PC-3 (cell line): ENCODE data around the gene LIMS4. TPM values are rescaled to one million over a fixed set of nuclear protein-coding genes. Genes with fewer than 3 reads are reported as not detected.
"Not testable (repeated sequence)": the region's sequence is repeated elsewhere in the genome, so short reads cannot be mapped to it uniquely, and the experiment has no call there.

ENCODE experiments used
- ATAC-seq: fragments of 200-7000 bp; cut with Tn5 transposase; 2 replicates; pipeline ENCODE4 v1.9.1; 2020; ENCODE audit warnings: mild to moderate bottlenecking, moderate library complexity
- BruUV-seq: library from RNA; stranded (reverse); fragments of 400-500 nt; replicated peaks from 2 replicates; lab custom pipeline; 2021; lab: Mats Ljungman, UMichigan
- CTCF ChIA-PET: fragments of 300-600 bp; sonication (Branson Sonifier 250); formaldehyde crosslinking; loops from one replicate; lab custom pipeline; 2022; ENCODE audit warnings: antibody characterized with exemption; lab: Charles Lee
- POLR2A ChIA-PET: fragments of 300-600 bp; sonication (Branson Sonifier 250); formaldehyde crosslinking; loops from one replicate; lab custom pipeline; 2022; ENCODE audit warnings: antibody characterized with exemption; ENCODE audit not compliant: unreplicated experiment; lab: Charles Lee
- DNase-seq: peaks from one replicate; pipeline ENCODE4 v3.0.0-alpha.2; 2015
- H2AFZ ChIP-seq: fragments of 300-600 bp; sonication (generic); 2 replicates; pipeline ENCODE4 v1.6.0; 2016; ENCODE audit warnings: antibody characterized with exemption, low read length
- H3F3A ChIP-seq: fragments of 300-600 bp; sonication (generic); one replicate; pipeline ENCODE4 v1.6.0; 2017; ENCODE audit warnings: antibody characterized with exemption, low read length, control low read depth, mild to moderate bottlenecking; ENCODE audit not compliant: unreplicated experiment
- H3K27ac ChIP-seq: fragments of 300-600 bp; sonication (generic); 2 replicates; pipeline ENCODE4 v1.5.1; 2016; ENCODE audit warnings: mild to moderate bottlenecking, low read length
- H3K27me3 ChIP-seq: fragments of 300-600 bp; sonication (generic); 2 replicates; pipeline ENCODE4 v1.6.1; 2016; ENCODE audit warnings: low read length, mixed read lengths
- H3K36me3 ChIP-seq: fragments of 300-600 bp; sonication (generic); 2 replicates; pipeline ENCODE4 v1.6.1; 2016; ENCODE audit warnings: low read depth, mixed run types, low read length, mixed read lengths
- H3K4me1 ChIP-seq: fragments of 300-600 bp; sonication (generic); 2 replicates; pipeline ENCODE4 v1.5.1; 2016; ENCODE audit warnings: low read length; ENCODE audit not compliant: insufficient read depth
- H3K4me2 ChIP-seq: fragments of 300-600 bp; sonication (generic); 2 replicates; pipeline ENCODE4 v1.6.0; 2016; ENCODE audit warnings: low read length
- H3K4me3 ChIP-seq: fragments of 300-600 bp; sonication (generic); 2 replicates; pipeline ENCODE4 v1.5.1; 2016; ENCODE audit warnings: mild to moderate bottlenecking, low read length, mixed read lengths
- H3K79me2 ChIP-seq: fragments of 300-600 bp; sonication (generic); 2 replicates; pipeline ENCODE4 v1.6.1; 2017; ENCODE audit warnings: low read length, mixed read lengths
- H3K9ac ChIP-seq: fragments of 300-600 bp; sonication (generic); 2 replicates; pipeline ENCODE4 v1.6.0; 2016; ENCODE audit warnings: mild to moderate bottlenecking, low read length
- H3K9me2 ChIP-seq: fragments of 300-600 bp; sonication (generic); replicated peaks from 2 replicates; pipeline ENCODE4 v1.6.1; 2016; ENCODE audit warnings: mixed run types, low read length, mixed read lengths
- H3K9me3 ChIP-seq: fragments of 300-600 bp; sonication (generic); 2 replicates; pipeline ENCODE4 v1.6.1; 2016; ENCODE audit warnings: low read length, mixed read lengths
- H4K20me1 ChIP-seq: fragments of 300-600 bp; sonication (generic); 2 replicates; pipeline ENCODE4 v1.6.1; 2016; ENCODE audit warnings: low read length, mixed read lengths
- intact Hi-C: fragments of 100-400 bp; cut with micrococcal nuclease; formaldehyde crosslinking; loops from 2 replicates; pipeline ENCODE4 v1.9.0; 2023
- total RNA-seq: library from RNA; depleted of rRNA; stranded (reverse); fragments of >200 nt; gene quantifications from 2 replicates; pipeline ENCODE4 v1.2.3, GENCODE V29; 2014

Gene LIMS4
- total RNA-seq, 1 experiment from 2014 or later, result 0.33 TPM

DNA sequence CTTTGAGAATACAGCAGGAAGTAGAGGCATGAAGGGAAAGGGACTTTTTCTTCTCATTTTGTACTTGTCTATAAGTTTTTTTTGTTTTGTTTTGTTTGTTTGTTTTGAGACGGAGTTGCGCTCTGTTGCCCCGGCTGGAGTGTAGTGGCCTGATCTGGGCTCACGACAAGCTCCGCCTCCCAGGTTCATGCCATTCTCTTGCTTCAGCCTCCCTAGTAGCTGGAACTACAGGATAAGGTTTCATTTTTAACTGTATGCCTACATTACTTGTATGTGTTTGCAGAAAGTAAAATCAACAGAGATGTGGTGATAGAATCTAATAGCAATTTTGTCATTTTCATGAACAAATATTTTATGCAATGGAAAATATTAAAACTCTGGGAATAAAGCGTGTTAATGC lies 38.1 kb downstream of the LIMS4 start:
- BruUV-seq, H3K4me3 ChIP-seq, DNase-seq, H2AFZ ChIP-seq, H3F3A ChIP-seq, H3K9ac ChIP-seq, POLR2A ChIA-PET, H3K27me3 ChIP-seq, H3K4me1 ChIP-seq, H4K20me1 ChIP-seq, CTCF ChIA-PET, H3K9me2 ChIP-seq, intact Hi-C loops, H3K9me3 ChIP-seq, H3K27ac ChIP-seq, H3K36me3 ChIP-seq, H3K79me2 ChIP-seq, H3K4me2 ChIP-seq: not testable (repeated sequence)
- ATAC-seq, result peak; percentile 37

GRCh38 chr2:110425725-110426124 lies 46.9 kb downstream of the LIMS4 start:
- H2AFZ ChIP-seq, H3K4me2 ChIP-seq, H4K20me1 ChIP-seq, DNase-seq, intact Hi-C loops, ATAC-seq, BruUV-seq, H3F3A ChIP-seq, H3K9me3 ChIP-seq, H3K27me3 ChIP-seq, H3K4me3 ChIP-seq, POLR2A ChIA-PET, H3K36me3 ChIP-seq, H3K79me2 ChIP-seq, H3K9ac ChIP-seq, H3K27ac ChIP-seq, H3K4me1 ChIP-seq, H3K9me2 ChIP-seq, CTCF ChIA-PET: not testable (repeated sequence)

GRCh38 chr2:110424421-110424820 lies 48.2 kb downstream of the LIMS4 start:
- H3K4me2 ChIP-seq, ATAC-seq, H3K79me2 ChIP-seq, H3K9ac ChIP-seq, POLR2A ChIA-PET, BruUV-seq, H4K20me1 ChIP-seq, H3K9me3 ChIP-seq, H3K9me2 ChIP-seq, H3K36me3 ChIP-seq, H2AFZ ChIP-seq, H3F3A ChIP-seq, H3K4me3 ChIP-seq, intact Hi-C loops, H3K27me3 ChIP-seq, CTCF ChIA-PET, DNase-seq, H3K4me1 ChIP-seq, H3K27ac ChIP-seq: not testable (repeated sequence)

- H3K9me2 ChIP-seq, H3F3A ChIP-seq, H3K79me2 ChIP-seq, H3K27me3 ChIP-seq, intact Hi-C loops, H3K27ac ChIP-seq, H2AFZ ChIP-seq, DNase-seq, BruUV-seq, H4K20me1 ChIP-seq, POLR2A ChIA-PET, ATAC-seq, H3K4me2 ChIP-seq, H3K9me3 ChIP-seq, H3K4me3 ChIP-seq, H3K4me1 ChIP-seq, H3K9ac ChIP-seq, CTCF ChIA-PET, H3K36me3 ChIP-seq: not testable (repeated sequence)
Measured at GRCh38 chr2:110423574-110423962, 49.0 kb downstream of the LIMS4 start.

DNA sequence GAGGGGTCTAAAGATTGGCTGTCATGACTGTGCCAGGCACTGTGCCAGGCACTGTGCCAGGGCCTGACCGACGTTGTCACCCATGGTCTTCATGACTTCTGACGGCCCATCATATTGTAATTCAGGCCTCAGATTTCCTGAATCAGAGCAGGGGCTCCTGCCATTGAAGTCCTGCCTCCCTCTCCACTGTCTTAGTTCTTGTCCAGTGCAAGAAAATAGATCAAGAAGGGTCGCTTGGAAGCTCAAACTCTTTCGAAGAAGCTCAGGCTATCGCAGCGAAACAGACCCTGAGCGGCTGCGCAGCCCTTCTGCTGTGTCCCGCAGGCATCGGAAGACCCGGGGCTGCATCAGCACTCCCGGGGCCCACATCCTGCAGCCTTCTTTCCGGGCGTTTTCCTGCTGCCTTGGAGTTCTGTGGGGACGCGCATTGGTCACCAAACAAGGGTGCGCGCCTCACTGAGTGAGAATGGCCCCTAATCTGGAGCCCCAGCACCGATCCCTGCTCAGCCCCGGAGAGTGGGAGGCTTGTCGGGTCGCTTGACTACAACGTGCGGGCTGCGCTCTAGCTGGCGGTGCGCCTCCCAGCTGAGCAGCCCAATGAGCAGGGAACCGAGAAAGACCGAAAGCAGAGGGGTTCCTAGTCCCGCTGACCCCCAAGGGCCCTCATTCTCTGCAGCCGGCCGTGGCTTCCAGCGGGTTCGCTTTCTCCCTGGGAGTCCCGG lies 49.6 kb downstream of the LIMS4 start:
- H3K9me2 ChIP-seq, H3K4me3 ChIP-seq, intact Hi-C loops, H2AFZ ChIP-seq, POLR2A ChIA-PET, H3K79me2 ChIP-seq, H3K36me3 ChIP-seq, H3K27ac ChIP-seq, H3F3A ChIP-seq, DNase-seq, H3K4me2 ChIP-seq, H4K20me1 ChIP-seq, H3K9ac ChIP-seq, H3K4me1 ChIP-seq, ATAC-seq, CTCF ChIA-PET, H3K9me3 ChIP-seq, BruUV-seq, H3K27me3 ChIP-seq: not testable (repeated sequence)

GRCh38 chr2:110420641-110421354 lies 51.8 kb downstream of the LIMS4 start:
- H3K27ac ChIP-seq, H3K4me1 ChIP-seq, ATAC-seq, H3K4me2 ChIP-seq, DNase-seq, H2AFZ ChIP-seq, H3K9ac ChIP-seq, H3K36me3 ChIP-seq, H3K27me3 ChIP-seq, H3K79me2 ChIP-seq, H3F3A ChIP-seq, H3K9me2 ChIP-seq, intact Hi-C loops, POLR2A ChIA-PET, BruUV-seq, H4K20me1 ChIP-seq, H3K4me3 ChIP-seq, H3K9me3 ChIP-seq, CTCF ChIA-PET: not testable (repeated sequence)
